IPS-18a (cell line): ENCODE results near the gene RYR2.

Source experiments
- H3K27ac ChIP-seq: one replicate; pipeline ENCODE4 v1.5.1; 2013; ENCODE audit warnings: low read length
- H3K27me3 ChIP-seq: one replicate; pipeline ENCODE4 v1.6.1; 2013; ENCODE audit warnings: mild to moderate bottlenecking, low read length; ENCODE audit not compliant: control insufficient read depth, insufficient read depth
- H3K36me3 ChIP-seq: one replicate; pipeline ENCODE4 v1.6.1; 2013; ENCODE audit warnings: low read depth, low read length; ENCODE audit not compliant: control insufficient read depth
- H3K4me1 ChIP-seq: one replicate; pipeline ENCODE4 v1.6.1; 2013; ENCODE audit warnings: low read depth, low read length; ENCODE audit not compliant: control insufficient read depth
- H3K4me3 ChIP-seq: one replicate; pipeline ENCODE4 v1.5.1; 2013; ENCODE audit warnings: low read length
- H3K9ac ChIP-seq: one replicate; pipeline ENCODE4 v1.6.1; 2013; ENCODE audit warnings: mild to moderate bottlenecking, low read length, moderate library complexity
- H3K9me3 ChIP-seq: one replicate; pipeline ENCODE4 v1.6.1; 2013; ENCODE audit warnings: low read depth, low read length; ENCODE audit not compliant: control insufficient read depth

RYR2 gene

GRCh38 chr1:237318748-237319147 lies 276.8 kb downstream of the RYR2 start:
- Histone ChIP-seq H3K4me1 (peaks cover 7% of the 10 kb centered on the region), H3K4me3 (no peak overlapping the region), H3K36me3 (no peaks in the 10 kb centered on the region), H3K27me3 (no peaks in the 10 kb centered on the region), H3K27ac (no peak overlapping the region), H3K9ac (no peak overlapping the region), H3K9me3 (no peaks in the 10 kb centered on the region)

GRCh38 chr1:237320890-237321289 lies 278.9 kb downstream of the RYR2 start:
- H3K4me1 ChIP-seq, result peaks cover 7% of the 10 kb centered on the region
- no peaks in the 10 kb centered on the region for H3K27me3 ChIP-seq
- no peaks in the 10 kb centered on the region for H3K9me3 ChIP-seq
- H3K4me3 ChIP-seq, result no peak overlapping the region
- H3K9ac ChIP-seq, result no peak overlapping the region
- no peaks in the 10 kb centered on the region for H3K36me3 ChIP-seq
- no peak overlapping the region for H3K27ac ChIP-seq

- Histone ChIP-seq H3K27me3 (no peaks in the 10 kb centered on the region), H3K27ac (no peak overlapping the region), H3K9ac (no peak overlapping the region), H3K4me1 (no peaks in the 10 kb centered on the region), H3K36me3 (no peaks in the 10 kb centered on the region), H3K4me3 (no peak overlapping the region), H3K9me3 (no peaks in the 10 kb centered on the region)
These were observed 282.2 kb downstream of the RYR2 start for GRCh38 chr1:237324226-237324625.

GRCh38 chr1:237327061-237327460 lies 285.1 kb downstream of the RYR2 start:
- Histone ChIP-seq H3K4me3 (no peak overlapping the region), H3K4me1 (no peaks in the 10 kb centered on the region), H3K27me3 (no peaks in the 10 kb centered on the region), H3K27ac (no peak overlapping the region), H3K9ac (no peak overlapping the region), H3K9me3 (no peaks in the 10 kb centered on the region), H3K36me3 (no peaks in the 10 kb centered on the region)

- Histone ChIP-seq H3K9me3 (no peaks in the 10 kb centered on the region), H3K27me3 (no peaks in the 10 kb centered on the region), H3K27ac (no peak overlapping the region), H3K4me1 (peaks cover 13% of the 10 kb centered on the region), H3K36me3 (no peaks in the 10 kb centered on the region), H3K4me3 (no peak overlapping the region), H3K9ac (no peak overlapping the region)
These were observed 298.9 kb downstream of the RYR2 start for GRCh38 chr1:237340892-237341291.

- H3K9ac ChIP-seq, result no peak overlapping the region
These were observed 299.4 kb downstream of the RYR2 start for GRCh38 chr1:237341391-237341790.

GRCh38 chr1:237342730-237343129 lies 300.7 kb downstream of the RYR2 start:
- H3K27me3 ChIP-seq, result no peaks in the 10 kb centered on the region
- peaks cover 13% of the 10 kb centered on the region for H3K4me1 ChIP-seq
- no peak overlapping the region for H3K4me3 ChIP-seq
- no peaks in the 10 kb centered on the region for H3K36me3 ChIP-seq
- H3K9ac ChIP-seq, result no peak overlapping the region
- H3K9me3 ChIP-seq, result no peaks in the 10 kb centered on the region
- H3K27ac ChIP-seq, result no peak overlapping the region

More at GRCh38 chr1:237341391-237341790, 299.4 kb downstream of the RYR2 start:
- H3K4me3 ChIP-seq, result no peak overlapping the region
- no peak overlapping the region for H3K27ac ChIP-seq
- no peaks in the 10 kb centered on the region for H3K36me3 ChIP-seq
- no peaks in the 10 kb centered on the region for H3K27me3 ChIP-seq
- H3K4me1 ChIP-seq, result peaks cover 13% of the 10 kb centered on the region
- H3K9me3 ChIP-seq, result no peaks in the 10 kb centered on the region

- no peaks in the 10 kb centered on the region for H3K27me3 ChIP-seq
- no peak overlapping the region for H3K27ac ChIP-seq
- no peaks in the 10 kb centered on the region for H3K4me1 ChIP-seq
These were observed 310.8 kb downstream of the RYR2 start for GRCh38 chr1:237352747-237353146.

GRCh38 chr1:237353918-237354317 lies 311.9 kb downstream of the RYR2 start:
- H3K4me3 ChIP-seq, result no peak overlapping the region
- no peaks in the 10 kb centered on the region for H3K36me3 ChIP-seq
- H3K27me3 ChIP-seq, result no peaks in the 10 kb centered on the region
- H3K4me1 ChIP-seq, result no peaks in the 10 kb centered on the region
- H3K27ac ChIP-seq, result no peak overlapping the region
- no peaks in the 10 kb centered on the region for H3K9me3 ChIP-seq
- H3K9ac ChIP-seq, result no peak overlapping the region

More at GRCh38 chr1:237352747-237353146, 310.8 kb downstream of the RYR2 start:
- Histone ChIP-seq H3K36me3 (no peaks in the 10 kb centered on the region), H3K4me3 (no peak overlapping the region), H3K9ac (no peak overlapping the region), H3K9me3 (no peaks in the 10 kb centered on the region)

- no peak overlapping the region for H3K9ac ChIP-seq
- no peaks in the 10 kb centered on the region for H3K36me3 ChIP-seq
- H3K27ac ChIP-seq, result no peak overlapping the region
- no peaks in the 10 kb centered on the region for H3K4me1 ChIP-seq
- no peaks in the 10 kb centered on the region for H3K9me3 ChIP-seq
- H3K27me3 ChIP-seq, result no peaks in the 10 kb centered on the region
- no peak overlapping the region for H3K4me3 ChIP-seq
These were observed 313.0 kb downstream of the RYR2 start for GRCh38 chr1:237355022-237355421.

GRCh38 chr1:237358555-237358954 lies 316.6 kb downstream of the RYR2 start:
- H3K27me3 ChIP-seq, result no peaks in the 10 kb centered on the region
- H3K9me3 ChIP-seq, result no peaks in the 10 kb centered on the region
- H3K4me3 ChIP-seq, result no peak overlapping the region
- no peak overlapping the region for H3K27ac ChIP-seq
- H3K9ac ChIP-seq, result no peak overlapping the region
- no peaks in the 10 kb centered on the region for H3K4me1 ChIP-seq
- no peaks in the 10 kb centered on the region for H3K36me3 ChIP-seq

GRCh38 chr1:237367758-237368157 lies 325.8 kb downstream of the RYR2 start:
- Histone ChIP-seq H3K36me3 (no peaks in the 10 kb centered on the region), H3K27ac (no peak overlapping the region), H3K27me3 (no peaks in the 10 kb centered on the region), H3K4me3 (no peak overlapping the region), H3K9ac (no peak overlapping the region), H3K4me1 (no peaks in the 10 kb centered on the region), H3K9me3 (no peaks in the 10 kb centered on the region)
